Duodenal mucosa (tissue), 2 donors: ENCODE results near the gene SPTBN5.

ENCODE experiments used
- H3K27ac ChIP-seq: one replicate; pipeline ENCODE4 v1.7.0; 2013; ENCODE audit warnings: low read depth, low read length
- H3K27me3 ChIP-seq, 2 donors: one replicate each; pipeline ENCODE4 v1.7.0; 2013; ENCODE audit warnings: low read length in 2 of 2, control low read depth in 1 of 2; ENCODE audit not compliant: insufficient read depth in 2 of 2, control insufficient read depth in 1 of 2
- H3K36me3 ChIP-seq, 2 donors: one replicate each; pipeline ENCODE4 v1.7.0; 2013; ENCODE audit warnings: low read length in 2 of 2, control low read depth in 1 of 2; ENCODE audit not compliant: insufficient read depth in 2 of 2, control insufficient read depth in 1 of 2
- H3K4me1 ChIP-seq, 2 donors: one replicate each; pipeline ENCODE4 v1.7.0; 2013; ENCODE audit warnings: low read length in 2 of 2, control low read depth in 1 of 2; ENCODE audit not compliant: insufficient read depth in 2 of 2, control insufficient read depth in 1 of 2
- H3K4me3 ChIP-seq, 2 donors: one replicate each; pipeline ENCODE4 v1.7.0; 2013; ENCODE audit warnings: low read length in 2 of 2, low read depth in 1 of 2
- H3K9ac ChIP-seq, 2 donors: one replicate each; pipeline ENCODE4 v1.7.0; 2013; ENCODE audit warnings: low read length in 2 of 2, low read depth in 1 of 2
- H3K9me3 ChIP-seq, 2 donors: one replicate each; pipeline ENCODE4 v1.7.0; 2013; ENCODE audit warnings: low read length in 2 of 2, control low read depth in 1 of 2; ENCODE audit not compliant: control insufficient read depth in 1 of 2

The SPTBN5 gene

DNA sequence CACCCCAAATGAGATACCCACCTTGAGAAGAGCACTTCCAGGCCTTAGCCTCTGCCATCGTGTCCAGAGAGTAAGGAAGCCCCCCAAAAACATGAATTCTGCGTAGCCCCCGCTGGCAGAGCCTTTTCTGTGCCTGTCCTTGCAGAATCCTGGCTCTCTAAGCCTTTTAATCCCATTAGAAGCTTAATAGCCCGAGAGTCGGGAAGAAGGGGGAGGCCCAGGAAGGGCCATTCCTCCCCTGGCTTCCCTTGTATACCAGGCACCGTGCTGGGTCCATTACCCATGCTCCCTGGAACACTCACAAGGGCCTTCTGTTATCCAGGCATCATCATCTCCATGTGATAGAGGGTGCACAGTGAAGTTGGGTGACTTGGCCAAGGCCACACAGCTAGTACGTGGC, 7.1 kb downstream of the SPTBN5 start:
- Histone ChIP-seq H3K9me3 (no peaks in the 10 kb centered on the region), H3K27ac (no peak overlapping the region), H3K4me3 (no peak overlapping the region), H3K36me3 (no peaks in the 10 kb centered on the region), H3K27me3 (no peaks in the 10 kb centered on the region), H3K4me1 (peaks cover under 1% of the 10 kb centered on the region in 2 donors), H3K9ac (no peak overlapping the region)

DNA sequence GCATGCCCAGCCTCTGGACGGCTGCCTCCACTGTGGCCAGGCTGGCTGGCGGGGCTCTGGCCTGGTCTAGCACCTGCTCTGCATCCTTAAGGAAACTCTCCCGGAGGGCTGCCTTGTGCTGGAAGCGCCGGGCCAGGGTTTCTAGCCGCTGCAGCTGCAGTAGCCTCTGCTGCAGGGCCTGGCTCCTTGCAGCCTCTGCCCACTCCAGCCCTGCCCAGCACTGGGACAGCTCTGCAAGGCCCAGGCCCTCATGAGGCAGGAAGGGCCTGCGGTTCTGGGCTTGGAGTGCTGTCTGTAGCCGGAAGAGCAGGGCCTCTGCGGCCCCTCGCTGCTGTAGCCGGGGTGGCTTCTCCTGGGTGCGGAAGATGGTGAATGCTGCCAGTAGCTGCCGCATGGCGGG, 8.0 kb downstream of the SPTBN5 start:
- Histone ChIP-seq H3K27ac (no peak overlapping the region), H3K4me3 (no peak overlapping the region), H3K27me3 (peaks cover 6 to 9% of the 10 kb centered on the region in 2 donors), H3K9me3 (no peaks in the 10 kb centered on the region), H3K9ac (no peak overlapping the region), H3K36me3 (no peaks in the 10 kb centered on the region), H3K4me1 (peaks cover 3 to 5% of the 10 kb centered on the region in 2 donors)

DNA sequence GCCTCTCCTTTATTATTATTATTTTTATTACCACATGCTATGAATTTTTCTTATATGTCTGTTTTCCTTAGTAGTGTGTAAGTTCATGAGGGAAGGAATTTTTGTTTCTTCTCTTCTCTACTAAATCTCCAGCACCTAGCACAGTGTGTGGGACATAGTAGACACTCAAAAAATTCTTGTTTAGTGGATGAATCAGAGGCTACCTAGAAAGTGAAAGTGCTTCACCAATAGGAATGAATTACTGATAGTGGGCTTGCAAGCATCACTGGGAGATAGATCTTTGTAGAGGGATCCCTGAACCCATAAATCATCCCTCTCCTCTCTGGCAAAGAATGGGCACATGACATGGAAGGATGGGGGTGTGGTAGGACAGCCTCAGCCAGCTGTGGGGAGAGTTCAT, 8.5 kb downstream of the SPTBN5 start:
- Histone ChIP-seq H3K27me3 (peaks cover 7 to 12% of the 10 kb centered on the region in 2 donors), H3K4me3 (no peak overlapping the region), H3K9me3 (no peaks in the 10 kb centered on the region), H3K4me1 (peaks cover 3 to 5% of the 10 kb centered on the region in 2 donors), H3K36me3 (no peaks in the 10 kb centered on the region), H3K9ac (no peak overlapping the region), H3K27ac (no peak overlapping the region)

DNA sequence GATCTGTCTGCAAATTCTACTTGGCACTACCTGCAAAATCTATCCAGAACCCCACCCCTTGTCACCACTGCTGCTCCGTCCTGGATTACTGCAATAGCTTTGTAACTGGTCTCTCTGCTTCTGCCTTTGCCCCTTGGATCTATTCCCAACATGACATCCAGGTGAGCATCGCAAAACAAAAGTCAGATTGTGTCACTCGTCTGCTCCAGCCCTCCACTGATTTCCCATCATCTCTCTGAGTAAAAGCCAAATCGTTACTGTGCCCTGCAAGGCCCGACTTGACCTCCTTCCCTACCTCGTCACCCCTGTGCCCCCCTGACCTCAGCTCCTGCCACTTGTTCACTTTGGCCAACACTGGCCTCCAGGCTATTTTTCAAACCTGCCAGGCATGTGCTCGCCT, 9.4 kb downstream of the SPTBN5 start:
- H3K4me1 ChIP-seq: peaks cover 3 to 5% of the 10 kb centered on the region in 2 donors
- H3K4me3 ChIP-seq: no peak overlapping the region
- no peaks in the 10 kb centered on the region for H3K36me3 ChIP-seq
- H3K27ac ChIP-seq: no peak overlapping the region
- H3K9me3 ChIP-seq: no peaks in the 10 kb centered on the region
- no peak overlapping the region for H3K9ac ChIP-seq
- H3K27me3 ChIP-seq: peaks cover 7 to 12% of the 10 kb centered on the region in 2 donors

DNA sequence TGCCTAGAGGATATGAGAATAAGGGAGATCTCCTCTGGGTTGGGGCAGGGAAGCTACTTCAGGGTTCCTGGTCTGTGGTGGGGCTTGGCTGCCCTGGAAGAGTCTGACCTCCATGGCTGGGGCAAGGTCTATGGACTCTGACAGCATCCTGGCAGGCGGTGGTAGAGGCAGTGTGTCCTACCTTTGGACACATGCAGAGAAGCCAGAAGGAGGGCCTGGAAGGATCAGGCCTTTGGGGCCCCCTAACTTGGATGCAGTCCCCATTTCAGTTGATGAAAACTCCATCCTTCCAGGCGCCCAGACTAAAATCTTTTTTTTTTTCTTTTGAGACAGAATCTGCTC, 10.4 kb downstream of the SPTBN5 start:
- H3K4me1 ChIP-seq: peaks cover 3 to 5% of the 10 kb centered on the region in 2 donors
- H3K27me3 ChIP-seq: peaks cover 10 to 12% of the 10 kb centered on the region in 2 donors
- H3K9me3 ChIP-seq: no peaks in the 10 kb centered on the region
- no peaks in the 10 kb centered on the region for H3K36me3 ChIP-seq
- no peak overlapping the region for H3K27ac ChIP-seq
- H3K4me3 ChIP-seq: no peak overlapping the region
- no peak overlapping the region for H3K9ac ChIP-seq

DNA sequence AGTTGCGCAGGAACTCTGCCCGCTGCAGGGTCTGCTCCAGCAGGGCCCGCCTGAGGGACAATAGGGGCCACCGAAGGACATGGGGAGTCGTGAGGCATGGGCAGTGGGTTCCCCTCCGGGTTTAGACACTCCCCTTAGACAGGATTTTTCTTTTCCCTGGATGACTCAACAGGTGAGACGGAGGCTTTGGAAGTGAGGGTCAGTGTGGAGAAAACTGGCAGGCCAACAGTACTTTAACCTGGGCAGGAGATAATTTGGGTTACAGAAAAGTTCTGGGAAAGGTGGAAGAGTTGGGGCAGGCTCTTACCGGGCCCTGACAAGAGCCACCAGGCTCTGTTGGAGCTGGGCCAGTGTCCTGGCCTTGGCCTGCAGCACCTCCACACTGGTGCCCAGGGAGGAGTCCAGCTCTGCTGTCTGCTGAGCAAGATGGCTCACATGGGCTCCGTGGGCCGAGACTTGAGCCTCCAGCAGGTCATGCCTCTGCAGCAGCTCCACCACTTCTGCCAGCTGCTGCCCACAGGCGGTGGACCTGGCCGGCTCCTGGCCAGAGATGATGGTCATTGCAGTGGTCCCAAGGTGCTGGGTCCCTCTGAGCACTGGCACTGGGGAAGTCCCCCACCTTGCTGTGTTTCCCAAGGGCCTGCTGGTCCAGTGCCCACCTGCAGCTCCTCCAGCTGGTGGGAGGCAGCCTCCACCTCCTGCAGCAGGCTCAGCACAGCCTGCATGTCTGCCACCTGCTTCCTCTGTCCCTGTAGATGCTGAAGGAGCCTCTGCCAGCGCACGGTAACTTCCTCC, 11.0 kb downstream of the SPTBN5 start:
- peaks cover 3 to 5% of the 10 kb centered on the region in 2 donors for H3K4me1 ChIP-seq
- no peaks in the 10 kb centered on the region for H3K36me3 ChIP-seq
- H3K9me3 ChIP-seq: no peaks in the 10 kb centered on the region
- no peak overlapping the region for H3K27ac ChIP-seq
- peaks cover 10 to 12% of the 10 kb centered on the region in 2 donors for H3K27me3 ChIP-seq
- peak overlapping the region in 1 of 2 donors; percentile 35 for H3K4me3 ChIP-seq
- H3K9ac ChIP-seq: no peak overlapping the region

DNA sequence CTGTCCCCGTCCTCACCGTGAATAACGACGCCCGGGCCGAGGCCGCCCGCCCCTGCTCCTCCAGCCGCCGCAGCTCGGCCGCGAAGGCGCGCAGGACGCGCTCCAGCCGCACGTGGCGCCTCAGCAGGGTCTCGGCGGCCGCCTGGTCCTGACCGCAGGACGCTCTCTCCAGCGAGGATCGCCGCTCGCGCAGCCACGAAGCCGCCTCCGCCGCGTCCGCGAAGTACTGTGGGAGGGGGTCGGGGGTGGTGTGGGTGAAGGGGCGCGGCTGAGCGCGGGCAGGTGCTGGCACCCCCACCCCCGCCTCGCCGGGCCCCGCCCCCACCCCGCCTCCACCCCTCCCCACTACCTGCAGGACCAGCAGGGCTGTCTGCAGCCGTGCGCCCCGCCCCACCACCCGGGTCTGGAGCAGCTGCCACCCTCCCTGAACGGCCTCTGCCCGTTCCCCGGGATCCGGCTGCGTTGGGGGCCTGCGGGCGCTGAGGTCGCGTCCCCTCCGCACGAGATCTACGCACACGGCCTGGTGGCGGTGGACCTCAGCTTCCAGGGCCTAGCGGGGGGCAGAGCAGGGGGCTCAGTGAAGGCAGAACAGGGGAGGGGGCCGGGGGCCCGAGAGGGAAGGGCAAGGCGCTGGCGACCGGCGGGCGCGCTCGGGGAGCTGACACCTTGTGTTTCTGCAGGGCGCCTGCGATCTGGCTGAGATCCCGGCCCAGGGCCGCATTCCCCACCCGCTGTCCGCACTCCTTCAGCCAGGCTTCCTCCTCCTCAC, 11.7 kb downstream of the SPTBN5 start:
- Histone ChIP-seq H3K27ac (no peak overlapping the region), H3K27me3 (peaks cover 10 to 12% of the 10 kb centered on the region in 2 donors), H3K4me3 (peak overlapping the region; percentile 32 to 35), H3K9ac (no peak overlapping the region), H3K9me3 (no peaks in the 10 kb centered on the region), H3K36me3 (no peaks in the 10 kb centered on the region), H3K4me1 (peaks cover 3 to 5% of the 10 kb centered on the region in 2 donors)

DNA sequence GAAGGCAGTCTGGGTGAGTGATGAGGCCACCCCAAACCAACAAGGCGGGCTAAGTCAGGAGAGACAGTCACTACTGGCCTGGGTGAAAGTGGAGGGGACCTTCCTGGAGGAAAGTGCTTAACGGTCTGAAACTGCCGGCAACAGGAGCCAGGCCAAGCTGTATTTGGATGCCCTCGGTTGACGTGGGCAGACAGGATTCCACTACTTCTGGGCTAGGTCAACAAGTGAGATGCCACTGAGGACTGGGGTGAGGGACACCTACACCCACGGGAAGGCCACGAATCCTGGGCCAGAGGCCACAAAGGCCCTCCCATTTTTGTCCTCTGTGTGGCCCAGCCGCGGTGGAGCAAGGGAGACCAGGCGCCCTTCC, 12.3 kb downstream of the SPTBN5 start:
- peaks cover 10 to 12% of the 10 kb centered on the region in 2 donors for H3K27me3 ChIP-seq
- H3K36me3 ChIP-seq: no peaks in the 10 kb centered on the region
- H3K9me3 ChIP-seq: no peaks in the 10 kb centered on the region
- peaks cover 3 to 5% of the 10 kb centered on the region in 2 donors for H3K4me1 ChIP-seq
- H3K4me3 ChIP-seq: peak overlapping the region; percentile 5 to 32
- H3K27ac ChIP-seq: no peak overlapping the region
- no peak overlapping the region for H3K9ac ChIP-seq

DNA sequence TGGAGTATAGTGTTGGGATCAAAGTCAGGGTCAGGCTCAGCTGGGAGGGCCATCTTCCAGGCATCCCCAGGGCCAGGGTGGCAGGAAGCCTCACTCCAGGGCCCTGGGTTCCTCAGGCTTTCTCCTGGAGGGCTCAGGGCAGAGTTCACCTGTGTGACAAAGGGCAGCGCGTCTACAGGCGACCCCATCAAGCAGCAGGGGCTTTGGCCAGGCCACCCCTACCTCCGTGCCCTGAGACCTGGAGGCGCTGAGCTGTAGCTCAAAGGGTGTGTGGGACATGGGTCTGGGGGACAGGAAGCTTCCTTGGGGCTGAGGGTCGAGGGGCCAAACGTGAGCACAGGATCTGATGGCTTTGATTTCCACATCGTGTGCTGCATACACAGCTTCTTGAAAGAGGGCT, 12.8 kb downstream of the SPTBN5 start:
- H3K4me1 ChIP-seq: peaks cover 3 to 5% of the 10 kb centered on the region in 2 donors
- no peak overlapping the region for H3K27ac ChIP-seq
- no peaks in the 10 kb centered on the region for H3K36me3 ChIP-seq
- H3K9me3 ChIP-seq: no peaks in the 10 kb centered on the region
- H3K4me3 ChIP-seq: no peak overlapping the region
- no peak overlapping the region for H3K9ac ChIP-seq
- H3K27me3 ChIP-seq: peaks cover 10 to 12% of the 10 kb centered on the region in 2 donors

DNA sequence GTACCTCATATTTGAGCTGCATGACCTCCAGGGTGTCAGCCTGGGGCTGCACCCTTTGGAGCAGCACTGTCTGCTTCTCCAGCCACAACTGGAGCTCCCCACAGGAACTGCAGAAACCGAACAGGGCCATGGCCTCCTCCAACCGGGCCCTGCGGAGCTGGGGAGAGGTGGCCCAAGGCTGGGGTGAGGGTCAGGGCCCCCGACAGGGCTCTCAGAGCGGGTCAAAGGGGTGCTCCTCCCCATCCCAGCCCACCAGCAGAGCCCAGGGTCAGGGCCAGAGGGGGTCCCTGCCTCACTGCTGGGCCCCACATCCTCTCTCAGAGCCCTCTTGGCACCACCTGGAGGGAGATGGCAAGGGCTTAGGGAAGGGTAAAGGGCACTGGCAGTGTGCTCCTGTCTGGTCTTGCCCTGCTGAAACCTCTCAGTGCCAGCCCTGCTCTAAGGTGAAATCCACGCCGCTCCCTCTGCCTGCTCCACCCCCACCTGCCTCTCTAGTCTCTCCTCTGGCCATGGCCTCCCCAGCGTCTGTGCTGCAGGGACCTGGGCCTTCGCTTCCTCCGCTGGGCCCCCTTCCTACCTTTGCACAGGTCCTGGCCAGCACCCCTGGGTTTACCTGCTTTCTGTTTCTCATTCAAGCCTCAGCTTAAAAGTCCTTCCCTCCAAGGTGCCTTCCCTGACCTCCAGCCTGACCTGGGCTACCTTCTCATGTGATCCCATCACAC, 13.5 kb downstream of the SPTBN5 start:
- no peak overlapping the region for H3K4me3 ChIP-seq

More for the DNA sequence above, 13.5 kb downstream of the SPTBN5 start:
- H3K27ac ChIP-seq: no peak overlapping the region
- H3K9ac ChIP-seq: no peak overlapping the region
- no peaks in the 10 kb centered on the region for H3K36me3 ChIP-seq
- peaks cover 10 to 12% of the 10 kb centered on the region in 2 donors for H3K27me3 ChIP-seq
- peaks cover 3 to 5% of the 10 kb centered on the region in 2 donors for H3K4me1 ChIP-seq
- H3K9me3 ChIP-seq: no peaks in the 10 kb centered on the region
